Breast epithelium (tissue), 3 donors: ENCODE data around the gene THRA.

Source experiments
- CTCF ChIP-seq, 3 donors: fragments of 450-650 bp; IDR thresholded peaks; one replicate each; pipeline ENCODE4 v1.5.1; 2016 to 2017; ENCODE audit warnings: antibody characterized with exemption in 3 of 3, mild to moderate bottlenecking in 3 of 3, moderate library complexity in 3 of 3
- POLR2A ChIP-seq: fragments of 450-650 bp; IDR thresholded peaks from one replicate; pipeline ENCODE4 v1.6.1; 2016; ENCODE audit warnings: antibody characterized with exemption, mild to moderate bottlenecking, moderate library complexity
- POLR2AphosphoS5 ChIP-seq, 3 donors: sonication (generic); formaldehyde crosslinking; IDR thresholded peaks; one replicate each; pipeline ENCODE4 v1.6.1; 2017; ENCODE audit warnings: antibody characterized with exemption in 3 of 3

DNA sequence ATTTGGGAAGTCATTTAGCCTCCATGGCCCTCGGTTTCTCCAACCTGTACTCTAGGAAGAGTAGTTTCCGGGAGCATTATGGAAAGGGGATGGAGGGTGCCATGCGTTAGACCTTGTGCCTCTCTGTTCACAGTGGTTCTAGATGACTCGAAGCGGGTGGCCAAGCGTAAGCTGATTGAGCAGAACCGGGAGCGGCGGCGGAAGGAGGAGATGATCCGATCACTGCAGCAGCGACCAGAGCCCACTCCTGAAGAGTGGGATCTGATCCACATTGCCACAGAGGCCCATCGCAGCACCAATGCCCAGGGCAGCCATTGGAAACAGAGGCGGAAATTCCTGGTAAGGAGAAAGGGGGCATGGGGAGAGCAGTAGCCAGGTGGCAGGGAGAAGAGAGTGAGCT, 21.7 kb downstream of the THRA start:
- TF ChIP-seq CTCF (IDR thresholded peaks at IDR 0.05) (no peak), POLR2AphosphoS5 (IDR thresholded peaks at IDR 0.05) (no peak), POLR2A (no peak)
